Large intestine (tissue), 3 donors: ENCODE results near the gene SPINT2. TPM values are rescaled to one million over a fixed set of nuclear protein-coding genes. Genes with fewer than 3 reads are reported as not detected.
"Not testable (repeated sequence)": the region's sequence is repeated elsewhere in the genome, so short reads cannot be mapped to it uniquely, and the experiment has no call there.

Experiments used
- DNase-seq, 2 donors: peaks; one replicate each; pipeline versions ENCODE4 v3.0.0 to v3.0.0-alpha.2; 2013
- H3K27ac ChIP-seq: one replicate; pipeline ENCODE4 v1.5.1; 2013; ENCODE audit warnings: low read length
- H3K27me3 ChIP-seq: 2 replicates; pipeline ENCODE4 v1.6.1; 2013; ENCODE audit warnings: low read length; ENCODE audit not compliant: control insufficient read depth, insufficient read depth
- H3K36me3 ChIP-seq: 2 replicates; pipeline ENCODE4 v1.6.1; 2013; ENCODE audit warnings: low read length; ENCODE audit not compliant: control insufficient read depth, insufficient read depth
- H3K4me1 ChIP-seq: one replicate; pipeline ENCODE4 v1.6.1; 2013; ENCODE audit warnings: low read length; ENCODE audit not compliant: control insufficient read depth, insufficient read depth
- H3K4me3 ChIP-seq: one replicate; pipeline ENCODE4 v1.5.1; 2013; ENCODE audit warnings: low read length
- H3K9me3 ChIP-seq: one replicate; pipeline ENCODE4 v1.6.1; 2013; ENCODE audit warnings: mild to moderate bottlenecking, low read depth, low read length, moderate library complexity; ENCODE audit not compliant: control insufficient read depth
- WGBS: methylation state at CpG from one replicate; pipeline ENCODE4 v1.1.5; 2013; ENCODE audit warnings: low lambda C conversion rate; ENCODE audit not compliant: insufficient coverage; 5-methylcytosine and 5-hydroxymethylcytosine counted together
- polyA plus RNA-seq: library from polyadenylated mRNA; unstranded; fragments of 120-200 nt; gene quantifications from one replicate; pipeline ENCODE4 v1.2.1, GENCODE V29; 2013

Gene SPINT2
- polyA plus RNA-seq, 1 donor = 390 TPM

- Histone ChIP-seq H3K27me3 (no peaks in the 10 kb centered on the region), H3K36me3 (no peaks in the 10 kb centered on the region), H3K4me3 (no peak overlapping the region), H3K9me3 (no peaks in the 10 kb centered on the region), H3K27ac (peak overlapping the region; percentile 91), H3K4me1 (peaks cover 66% of the 10 kb centered on the region)
- peak in 1 of 2 donors; percentile 68 for DNase-seq
- 27% methylated on average over 6 of the region's 10 CpGs for WGBS
Observed at GRCh38 chr19:38251564-38252051, 12.8 kb upstream of the SPINT2 start.

GRCh38 chr19:38252385-38252784, 12.0 kb upstream of the SPINT2 start:
- WGBS = no CpG with 5 or more reads among the region's 5 CpGs
- peaks cover 72% of the 10 kb centered on the region for H3K4me1 ChIP-seq
- no peaks in the 10 kb centered on the region for H3K36me3 ChIP-seq

GRCh38 chr19:38252941-38253691, 11.3 kb upstream of the SPINT2 start:
- H3K27me3 ChIP-seq = no peaks in the 10 kb centered on the region
- H3K9me3 ChIP-seq = no peaks in the 10 kb centered on the region
- WGBS = no CpG with 5 or more reads among the region's 21 CpGs
- H3K4me1 ChIP-seq = peaks cover 68% of the 10 kb centered on the region
- peak in 1 of 2 donors; percentile 37 for DNase-seq
- peak overlapping the region; percentile 91 for H3K27ac ChIP-seq
- H3K4me3 ChIP-seq = peak overlapping the region; percentile 2
- no peaks in the 10 kb centered on the region for H3K36me3 ChIP-seq

More at GRCh38 chr19:38252385-38252784, 12.0 kb upstream of the SPINT2 start:
- no peaks in the 10 kb centered on the region for H3K27me3 ChIP-seq
- DNase-seq = no peak
- peak overlapping the region; percentile 91 for H3K27ac ChIP-seq
- peak overlapping the region; percentile 2 for H3K4me3 ChIP-seq
- H3K9me3 ChIP-seq = no peaks in the 10 kb centered on the region

GRCh38 chr19:38253788-38254187, 10.6 kb upstream of the SPINT2 start:
- no CpG with 5 or more reads among the region's 5 CpGs for WGBS
- H3K27ac ChIP-seq = peak overlapping the region; percentile 91
- DNase-seq = peak in 1 of 2 donors; percentile 37
- H3K36me3 ChIP-seq = no peaks in the 10 kb centered on the region
- H3K4me1 ChIP-seq = peaks cover 62% of the 10 kb centered on the region
- H3K4me3 ChIP-seq = no peak overlapping the region
- no peaks in the 10 kb centered on the region for H3K27me3 ChIP-seq
- H3K9me3 ChIP-seq = no peaks in the 10 kb centered on the region

- DNase-seq = peak in 1 of 2 donors; percentile 59
- no CpG with 5 or more reads among the region's 17 CpGs for WGBS
- H3K36me3 ChIP-seq = no peaks in the 10 kb centered on the region
- H3K27me3 ChIP-seq = no peaks in the 10 kb centered on the region
- peak overlapping the region; percentile 70 for H3K27ac ChIP-seq
- H3K4me1 ChIP-seq = peaks cover 54% of the 10 kb centered on the region
- peak overlapping the region; percentile 51 for H3K4me3 ChIP-seq
- H3K9me3 ChIP-seq = no peaks in the 10 kb centered on the region
Observed at GRCh38 chr19:38255383-38256014, 8.9 kb upstream of the SPINT2 start.

- not testable (repeated sequence) for H3K27me3 ChIP-seq, H3K36me3 ChIP-seq, H3K9me3 ChIP-seq, H3K27ac ChIP-seq, H3K4me3 ChIP-seq, DNase-seq
- no CpG with 5 or more reads among the region's 12 CpGs for WGBS
- peaks cover 23% of the 10 kb centered on the region for H3K4me1 ChIP-seq
Observed at GRCh38 chr19:38261942-38262341, 2.4 kb upstream of the SPINT2 start.

GRCh38 chr19:38262585-38263268, 1.6 kb upstream of the SPINT2 start:
- Histone ChIP-seq H3K4me3 (no peak overlapping the region), H3K36me3 (no peaks in the 10 kb centered on the region), H3K4me1 (peaks cover 28% of the 10 kb centered on the region), H3K27ac (peak overlapping the region; percentile 85), H3K9me3 (peaks cover 5% of the 10 kb centered on the region), H3K27me3 (no peaks in the 10 kb centered on the region)
- WGBS = 86% methylated on average over 1 of the region's 7 CpGs
- peak in 1 of 2 donors; percentile 84 for DNase-seq

GRCh38 chr19:38263689-38264485, 486 bp upstream of the SPINT2 start:
- Histone ChIP-seq H3K27me3 (no peaks in the 10 kb centered on the region), H3K36me3 (no peaks in the 10 kb centered on the region), H3K4me1 (peaks cover 35% of the 10 kb centered on the region), H3K9me3 (peaks cover 5% of the 10 kb centered on the region), H3K27ac (peak overlapping the region; percentile 85), H3K4me3 (peak overlapping the region; percentile 5)
- peak; percentile 94 to 98 for DNase-seq
- no CpG with 5 or more reads among the region's 34 CpGs for WGBS

GRCh38 chr19:38265213-38265861, 964 bp downstream of the SPINT2 start:
- WGBS = 21% methylated on average over 2 of the region's 14 CpGs
- peak in 1 of 2 donors; percentile 73 for DNase-seq
- no peaks in the 10 kb centered on the region for H3K36me3 ChIP-seq
- peaks cover 5% of the 10 kb centered on the region for H3K9me3 ChIP-seq
- peak overlapping the region; percentile 94 for H3K4me3 ChIP-seq
- peaks cover 46% of the 10 kb centered on the region for H3K4me1 ChIP-seq
- peak overlapping the region; percentile 99 for H3K27ac ChIP-seq
- no peaks in the 10 kb centered on the region for H3K27me3 ChIP-seq
